Motor neuron (in vitro differentiated cells): ENCODE results near the gene ACADVL. TPM values are rescaled to one million over a fixed set of nuclear protein-coding genes. Genes with fewer than 3 reads are reported as not detected.

Experiments used
- ATAC-seq, 8 experiments: fragments of 200-7000 bp; cut with Tn5 transposase; replicated peaks in 6 of 8; 2 replicates each; pipeline ENCODE4 v1.8.0; 2021; ENCODE audit warnings: mild to moderate bottlenecking in 8 of 8, moderate library complexity in 8 of 8
- H3K27ac ChIP-seq, 2 donors: fragments of 250-450 bp; sonication (Bioruptor Pico); 2 replicates each; pipeline ENCODE4 v1.9.0; 2021; ENCODE audit warnings: antibody characterized with exemption in 2 of 2, mild to moderate bottlenecking in 2 of 2, moderate library complexity in 1 of 2
- H3K4me1 ChIP-seq, 2 donors: fragments of 250-450 bp; sonication (Bioruptor Pico); replicated peaks in 1 of 2; 2 replicates each; pipeline ENCODE4 v1.6.1; 2021; ENCODE audit warnings: antibody characterized with exemption in 2 of 2, mild to moderate bottlenecking in 2 of 2, moderate library complexity in 1 of 2
- H3K4me3 ChIP-seq, 5 donors: fragments of 250-450 bp; sonication (Bioruptor Pico); 2 replicates each; pipeline ENCODE4 v1.9.0; 2021; ENCODE audit warnings: antibody characterized with exemption in 5 of 5, mild to moderate bottlenecking in 5 of 5, moderate library complexity in 4 of 5
- WGBS, 10 experiments: fragments of 450-650 bp; shearing (Covaris generic); methylation state at CpG; one replicate each; pipeline ENCODE4 v1.0.0; 2022; 5-methylcytosine and 5-hydroxymethylcytosine counted together
- in situ Hi-C, 9 experiments: fragments of 400-800 bp; cut with MboI; loops; one replicate each; pipeline ENCODE4 v1.15.0; 2021; ENCODE audit warnings: low sequenced_read_pairs in 9 of 9, low pct_unique_long_range_greater_than_20kb in 2 of 9; ENCODE audit not compliant: unreplicated experiment in 9 of 9
- total RNA-seq, 8 experiments: library from RNA; unstranded; fragments of 300-600 nt; gene quantifications; 2 replicates each; pipeline versions ENCODE4 v1.2.3 to v1.2.4, GENCODE V29; 2022

ACADVL gene
- total RNA-seq, 8 experiments from 2014 or later: 77.7 to 513 (median 215) TPM

- WGBS, 10 experiments: 50 to 87% (median 69%) methylated on average over 1 to 5 of the region's 7 CpGs; no CpG with 5 or more reads in 4 of the 10 experiments
- H3K4me3 ChIP-seq: no peak overlapping the region
- in situ Hi-C loops: no loop called here
- H3K4me1 ChIP-seq: peaks cover 12 to 22% of the 10 kb centered on the region in 2 donors
- ATAC-seq: no peak
- no peak overlapping the region for H3K27ac ChIP-seq
These were observed 3.2 kb downstream of the ACADVL start for GRCh38 chr17:7222972-7223292.

GRCh38 chr17:7223375-7223774, 3.6 kb downstream of the ACADVL start:
- ATAC-seq: no peak
- Histone ChIP-seq H3K27ac (no peak overlapping the region), H3K4me1 (peaks cover 7 to 18% of the 10 kb centered on the region in 2 donors), H3K4me3 (no peak overlapping the region)
- in situ Hi-C loops: no loop called here
- WGBS, 10 experiments: 65 to 100% (median 91%) methylated on average over 1 to 4 of the region's 4 CpGs; no CpG with 5 or more reads in 4 of the 10 experiments

- WGBS, 10 experiments: 89% methylated on average over 1 of the region's 10 CpGs; no CpG with 5 or more reads in 9 of the 10 experiments
- Histone ChIP-seq H3K4me3 (no peak overlapping the region), H3K27ac (no peak overlapping the region), H3K4me1 (peaks cover 7 to 12% of the 10 kb centered on the region in 2 donors)
- in situ Hi-C loops: no loop called here
- no peak for ATAC-seq
These were observed 4.4 kb downstream of the ACADVL start for GRCh38 chr17:7224110-7224509.

- 100% methylated on average over 1 of the region's 15 CpGs; no CpG with 5 or more reads in 8 of the 10 experiments for WGBS, 10 experiments
- in situ Hi-C loops: no loop called here
- H3K4me1 ChIP-seq: peaks cover 7 to 8% of the 10 kb centered on the region in 2 donors
- no peak overlapping the region for H3K27ac ChIP-seq
- no peak for ATAC-seq
- no peak overlapping the region for H3K4me3 ChIP-seq
These were observed 4.9 kb downstream of the ACADVL start for GRCh38 chr17:7224661-7225111.

GRCh38 chr17:7225711-7226331, 6.1 kb downstream of the ACADVL start:
- WGBS, 10 experiments: 93 to 100% (median 96%) methylated on average over 3 to 5 of the region's 21 CpGs; no CpG with 5 or more reads in 7 of the 10 experiments
- peaks cover 1 to 3% of the 10 kb centered on the region in 2 donors for H3K4me1 ChIP-seq
- in situ Hi-C loops: no loop called here
- ATAC-seq: peak in 4 of 8 experiments; percentile 3 to 11 (median 4)
- H3K27ac ChIP-seq: no peak overlapping the region
- H3K4me3 ChIP-seq: no peak overlapping the region

- Histone ChIP-seq H3K27ac (no peak overlapping the region), H3K4me3 (no peak overlapping the region), H3K4me1 (peaks cover 2 to 4% of the 10 kb centered on the region in 2 donors)
- 73 to 100% (median 93%) methylated on average over 2 to 10 of the region's 31 CpGs; no CpG with 5 or more reads in 4 of the 10 experiments for WGBS, 10 experiments
- ATAC-seq: no peak
- in situ Hi-C loops: no loop called here
These were observed 7.3 kb downstream of the ACADVL start for GRCh38 chr17:7226721-7227710.

- H3K27ac ChIP-seq: no peak overlapping the region
- 75 to 100% (median 99%) methylated on average over 1 to 6 of the region's 14 CpGs; no CpG with 5 or more reads in 2 of the 10 experiments for WGBS, 10 experiments
- H3K4me1 ChIP-seq: peaks cover 12 to 13% of the 10 kb centered on the region in 2 donors
- in situ Hi-C loops: no loop called here
- H3K4me3 ChIP-seq: no peak overlapping the region
- no peak for ATAC-seq
These were observed 9.2 kb downstream of the ACADVL start for GRCh38 chr17:7228920-7229319.

- in situ Hi-C loops: no loop called here
- Histone ChIP-seq H3K4me1 (peaks cover 12 to 13% of the 10 kb centered on the region in 2 donors), H3K4me3 (no peak overlapping the region), H3K27ac (no peak overlapping the region)
- ATAC-seq: no peak
- WGBS, 10 experiments: no CpG with 5 or more reads among the region's 19 CpGs
These were observed 9.8 kb downstream of the ACADVL start for GRCh38 chr17:7229504-7229903.

GRCh38 chr17:7232114-7232513, 12.4 kb downstream of the ACADVL start:
- ATAC-seq: no peak
- 46 to 100% (median 80%) methylated on average over 1 to 5 of the region's 5 CpGs; no CpG with 5 or more reads in 3 of the 10 experiments for WGBS, 10 experiments
- Histone ChIP-seq H3K4me1 (peaks cover 20% of the 10 kb centered on the region in 2 donors), H3K27ac (no peak overlapping the region), H3K4me3 (peak overlapping the region in 3 of 5 donors; percentile 74 to 85 (median 81))
- in situ Hi-C loops: no loop called here

- 0 to 20% (median 1%) methylated on average over 1 to 7 of the region's 9 CpGs; no CpG with 5 or more reads in 4 of the 10 experiments for WGBS, 10 experiments
- H3K4me1 ChIP-seq: peaks cover 23% of the 10 kb centered on the region in 2 donors
- peak overlapping the region; percentile 88 to 89 for H3K27ac ChIP-seq
- H3K4me3 ChIP-seq: peak overlapping the region; percentile 68 to 98 (median 81)
- in situ Hi-C loops: no loop called here
- peak; percentile 5 to 21 (median 12) for ATAC-seq
These were observed 14.0 kb downstream of the ACADVL start for GRCh38 chr17:7233701-7234082.

GRCh38 chr17:7234083-7234951, 14.6 kb downstream of the ACADVL start, which contains the start of gene DVL2:
DVL2 (minus strand) TSS chr17:7234517; CDS start chr17:7234262, 255 bp downstream.
- H3K4me1 ChIP-seq: peaks cover 23% of the 10 kb centered on the region in 2 donors
- peak; percentile 28 to 75 (median 64) for ATAC-seq
- peak within 1 kb of the TSS; percentile 68 to 98 (median 81) for H3K4me3 ChIP-seq
- in situ Hi-C loops: no loop called here
- WGBS, 10 experiments: 0% methylated on average over 1 to 6 of the region's 72 CpGs; no CpG with 5 or more reads in 6 of the 10 experiments
- H3K27ac ChIP-seq: peak within 1 kb of the TSS; percentile 88 to 89
